Brain microvascular endothelial cell (primary cell): ENCODE results near the gene TCOF1.

ENCODE experiments used
- DNase-seq: peaks from one replicate; pipeline ENCODE4 v3.0.0-alpha.2; 2020
- H3K27ac ChIP-seq: fragments of 250-450 bp; sonication (Bioruptor Pico); 2 replicates; pipeline ENCODE4 v1.5.1; 2020; ENCODE audit warnings: mild to moderate bottlenecking, moderate library complexity
- H3K27me3 ChIP-seq: fragments of 250-450 bp; sonication (Bioruptor Pico); replicated peaks from 2 replicates; pipeline ENCODE4 v1.5.1; 2020; ENCODE audit warnings: mild to moderate bottlenecking
- H3K36me3 ChIP-seq: fragments of 250-450 bp; sonication (Bioruptor Pico); replicated peaks from 2 replicates; pipeline ENCODE4 v1.5.1; 2020; ENCODE audit warnings: mild to moderate bottlenecking
- H3K4me3 ChIP-seq: 2 replicates; pipeline ENCODE4 v1.5.1; 2011; ENCODE audit warnings: low read depth, mild to moderate bottlenecking, control low read depth, low read length, moderate library complexity
- in situ Hi-C: cut with HindIII; loops from 2 replicates; pipeline ENCODE4 v1.10.0; 2017; ENCODE audit warnings: low sequenced_read_pairs, low pct_ligation_motif_present
- TF ChIP-seq, protein P1 (sequence below): IDR thresholded peaks from 2 replicates; pipeline ENCODE4 v1.5.1; 2011; ENCODE audit warnings: low read depth, mild to moderate bottlenecking, moderate library complexity, low read length, control low read depth, inconsistent platforms; ENCODE audit errors: missing control alignments

The TCOF1 gene

DNA sequence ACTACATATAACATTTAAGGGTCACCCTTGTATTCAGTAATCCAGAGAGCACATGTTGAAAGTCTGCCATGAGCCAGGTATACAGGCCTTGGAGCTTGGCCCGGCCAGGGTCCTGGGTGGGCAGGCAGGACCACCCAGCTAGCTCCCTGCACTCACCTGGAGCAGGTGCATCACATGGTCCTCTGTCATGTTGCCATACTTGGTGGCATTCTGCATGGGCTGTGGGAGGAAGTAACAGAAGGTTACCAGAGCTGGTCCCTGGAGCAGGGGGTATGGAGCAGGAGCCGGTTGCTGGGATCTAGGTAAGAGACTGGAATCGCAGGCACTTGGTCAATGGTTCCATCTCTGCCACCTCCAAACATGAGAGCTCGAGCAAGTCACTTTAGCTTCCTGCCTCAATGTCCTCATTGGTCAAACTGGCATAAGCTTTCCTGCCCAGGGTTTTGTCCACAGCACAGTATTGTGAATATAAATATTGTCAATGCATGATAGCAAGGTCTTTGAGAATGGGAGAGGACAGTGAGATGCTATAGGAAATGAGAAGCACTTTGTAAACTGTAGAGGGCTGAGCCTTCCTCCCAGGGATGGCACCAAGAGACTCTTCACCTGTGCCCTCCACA, 48.7 kb downstream of the TCOF1 start:
- Histone ChIP-seq H3K27me3 (no peaks in the 10 kb centered on the region), H3K4me3 (no peak overlapping the region), H3K27ac (no peak overlapping the region), H3K36me3 (peaks cover 3% of the 10 kb centered on the region)
- in situ Hi-C loops: no loop called here
- no peak for DNase-seq
- TF ChIP-seq, protein P1, sequence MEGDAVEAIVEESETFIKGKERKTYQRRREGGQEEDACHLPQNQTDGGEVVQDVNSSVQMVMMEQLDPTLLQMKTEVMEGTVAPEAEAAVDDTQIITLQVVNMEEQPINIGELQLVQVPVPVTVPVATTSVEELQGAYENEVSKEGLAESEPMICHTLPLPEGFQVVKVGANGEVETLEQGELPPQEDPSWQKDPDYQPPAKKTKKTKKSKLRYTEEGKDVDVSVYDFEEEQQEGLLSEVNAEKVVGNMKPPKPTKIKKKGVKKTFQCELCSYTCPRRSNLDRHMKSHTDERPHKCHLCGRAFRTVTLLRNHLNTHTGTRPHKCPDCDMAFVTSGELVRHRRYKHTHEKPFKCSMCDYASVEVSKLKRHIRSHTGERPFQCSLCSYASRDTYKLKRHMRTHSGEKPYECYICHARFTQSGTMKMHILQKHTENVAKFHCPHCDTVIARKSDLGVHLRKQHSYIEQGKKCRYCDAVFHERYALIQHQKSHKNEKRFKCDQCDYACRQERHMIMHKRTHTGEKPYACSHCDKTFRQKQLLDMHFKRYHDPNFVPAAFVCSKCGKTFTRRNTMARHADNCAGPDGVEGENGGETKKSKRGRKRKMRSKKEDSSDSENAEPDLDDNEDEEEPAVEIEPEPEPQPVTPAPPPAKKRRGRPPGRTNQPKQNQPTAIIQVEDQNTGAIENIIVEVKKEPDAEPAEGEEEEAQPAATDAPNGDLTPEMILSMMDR: no peak

DNA sequence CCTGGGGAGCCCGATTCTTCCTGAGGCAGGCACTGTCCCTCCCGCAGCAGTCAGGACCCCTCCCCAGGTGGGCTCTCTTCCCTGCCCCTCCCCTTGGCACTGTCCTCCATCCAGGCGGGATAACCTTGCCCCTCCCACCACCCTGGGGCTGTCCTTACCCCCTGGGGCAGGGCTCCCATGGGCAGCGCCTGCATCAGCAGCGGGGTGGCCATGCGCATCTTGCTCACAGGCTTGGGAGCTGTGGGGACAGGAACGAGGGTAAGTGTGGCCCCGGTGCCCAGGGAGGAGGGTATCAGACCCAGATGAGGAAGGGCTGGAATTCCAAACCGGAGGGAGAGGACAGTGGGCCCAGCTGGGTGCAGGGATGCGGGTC, 49.2 kb downstream of the TCOF1 start:
- in situ Hi-C loops: no loop called here
- H3K27me3 ChIP-seq: no peaks in the 10 kb centered on the region
- no peak overlapping the region for H3K27ac ChIP-seq
- no peak for DNase-seq
- peaks cover 3% of the 10 kb centered on the region for H3K36me3 ChIP-seq
- TF ChIP-seq, protein P1: no peak
- H3K4me3 ChIP-seq: no peak overlapping the region

DNA sequence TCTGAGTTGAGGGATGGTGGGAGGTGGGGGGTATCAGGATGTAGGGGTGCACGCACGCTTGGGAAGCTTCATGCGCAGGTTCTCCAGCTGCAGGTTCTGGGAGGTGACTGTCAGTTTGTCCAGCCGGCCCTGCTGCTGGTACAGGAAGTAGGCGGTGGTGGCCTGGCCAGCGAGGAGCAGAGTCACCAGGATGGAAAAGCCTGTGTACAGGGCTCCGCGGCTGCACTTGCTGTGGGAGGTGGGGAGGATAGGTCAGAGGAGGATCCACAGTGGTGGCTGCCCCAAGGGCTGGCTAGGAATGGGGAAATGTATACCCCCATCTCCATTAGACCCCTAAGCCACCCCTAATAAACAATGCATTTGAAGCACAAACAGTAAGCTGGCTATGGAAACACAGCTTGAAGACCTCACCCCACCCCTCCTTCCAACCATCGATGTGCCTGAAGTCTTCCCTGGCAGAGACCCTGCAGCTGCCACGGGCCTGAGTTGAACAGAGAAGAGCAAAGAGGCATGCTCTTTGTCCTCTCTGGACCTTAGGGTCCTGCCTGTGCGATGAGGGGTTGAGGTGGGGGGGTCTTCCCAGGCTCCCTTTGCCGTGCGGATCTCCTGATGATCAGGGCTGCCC, 49.7 kb downstream of the TCOF1 start:
- Histone ChIP-seq H3K4me3 (no peak overlapping the region), H3K27me3 (no peaks in the 10 kb centered on the region), H3K36me3 (peaks cover 3% of the 10 kb centered on the region), H3K27ac (no peak overlapping the region)
- in situ Hi-C loops: no loop called here
- no peak for DNase-seq
- TF ChIP-seq, protein P1: no peak

DNA sequence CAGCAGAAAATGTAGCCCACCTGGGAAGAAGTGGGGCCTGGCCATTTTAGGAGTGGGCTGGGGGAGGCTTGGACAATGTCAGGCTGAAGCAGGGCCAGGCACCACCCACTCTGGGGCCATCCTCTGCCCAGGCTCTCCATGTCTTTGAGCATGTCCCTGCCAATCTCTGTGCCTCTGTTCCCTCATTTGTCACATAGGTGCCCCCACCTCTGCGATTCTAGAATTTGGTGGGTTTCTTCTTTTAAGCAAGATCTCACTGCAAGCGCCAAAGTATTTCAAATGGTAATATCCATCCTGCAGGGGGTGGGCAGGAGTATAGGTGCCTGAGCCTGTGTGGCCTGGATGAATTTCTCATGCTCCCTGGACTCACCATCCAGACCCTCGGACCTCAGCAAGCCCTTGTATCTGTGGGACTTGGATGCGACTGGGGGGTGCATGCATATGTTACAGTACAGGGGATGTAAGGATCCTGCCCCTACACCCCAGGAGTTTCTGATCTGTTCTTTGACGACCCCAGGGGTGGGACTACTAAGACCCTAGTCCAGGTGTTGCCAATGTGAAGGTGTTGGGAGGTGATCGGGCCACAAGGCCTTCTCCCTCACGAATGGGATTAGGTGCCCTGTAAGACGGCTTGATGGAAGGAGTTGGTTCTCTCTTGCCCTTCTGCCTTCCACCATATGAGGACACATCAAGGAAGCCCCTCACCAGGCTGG, 50.9 kb downstream of the TCOF1 start:
- in situ Hi-C loops: no loop called here
- no peak overlapping the region for H3K27ac ChIP-seq
- no peak for DNase-seq
- no peaks in the 10 kb centered on the region for H3K36me3 ChIP-seq
- H3K27me3 ChIP-seq: no peaks in the 10 kb centered on the region
- TF ChIP-seq, protein P1: no peak
- no peak overlapping the region for H3K4me3 ChIP-seq

DNA sequence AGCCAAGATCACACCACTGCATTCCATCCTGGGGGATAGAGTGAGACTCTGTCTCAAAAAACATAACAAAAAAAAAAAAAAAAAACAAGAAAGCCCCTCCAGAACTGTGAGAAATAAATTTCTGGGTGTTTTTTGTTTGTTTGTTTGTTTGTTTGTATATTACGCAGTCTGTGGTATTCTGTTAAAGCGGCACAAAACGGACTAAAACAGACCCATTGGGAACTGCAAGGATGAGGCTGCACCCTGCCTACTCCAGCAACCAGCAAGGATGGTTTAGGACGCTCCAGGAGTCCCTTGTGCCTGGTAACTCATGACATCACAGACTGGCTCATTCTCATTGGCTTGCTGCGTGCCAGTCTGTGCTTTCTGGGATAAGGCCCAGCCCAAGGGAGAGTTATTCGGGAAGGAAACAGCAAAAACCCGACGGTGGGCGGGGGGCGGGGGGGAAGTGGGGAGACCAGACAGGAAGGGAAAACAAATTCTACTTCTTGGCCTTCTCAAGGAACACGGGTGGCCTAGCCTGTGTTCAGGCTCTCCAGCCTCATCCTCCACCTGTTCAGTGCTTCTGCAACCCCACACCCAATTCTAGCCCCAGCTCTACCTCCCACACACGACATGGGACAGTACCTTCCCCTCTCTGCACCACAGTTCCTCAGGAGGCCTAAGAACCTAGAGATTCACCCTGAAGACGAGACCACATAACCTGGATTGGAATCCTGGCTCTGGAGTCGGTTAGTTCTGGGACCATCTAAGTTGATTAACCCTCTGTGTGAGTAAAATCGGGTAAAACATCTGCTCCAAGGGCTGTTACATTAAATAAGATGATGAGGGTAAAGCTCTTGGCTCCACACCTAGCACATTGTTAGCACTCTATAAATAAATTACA, 52.4 kb downstream of the TCOF1 start:
- DNase-seq: peak; percentile 86
- Histone ChIP-seq H3K36me3 (no peaks in the 10 kb centered on the region), H3K4me3 (no peak overlapping the region), H3K27me3 (no peaks in the 10 kb centered on the region), H3K27ac (no peak overlapping the region)
- TF ChIP-seq, protein P1: no peak
- in situ Hi-C loops: no loop called here
